BE2C (cell line): Measurements from ENCODE around the gene AMIGO3.

Source experiments
- DNase-seq: peaks from one replicate; pipeline ENCODE4 v3.0.0-alpha.2; 2020
- H3K27me3 ChIP-seq: fragments of 250-450 bp; sonication (Bioruptor Pico); 2 replicates; pipeline ENCODE4 v1.5.1; 2020; ENCODE audit warnings: mild to moderate bottlenecking
- H3K36me3 ChIP-seq: fragments of 250-450 bp; sonication (Bioruptor Pico); 2 replicates; pipeline ENCODE4 v1.5.1; 2020; ENCODE audit warnings: mild to moderate bottlenecking
- H3K4me1 ChIP-seq: fragments of 250-450 bp; sonication (Bioruptor Pico); 2 replicates; pipeline ENCODE4 v1.5.1; 2020
- H3K4me3 ChIP-seq: 2 replicates; pipeline ENCODE4 v1.5.1; 2011; ENCODE audit warnings: low read depth, low read length
- H3K9me3 ChIP-seq: fragments of 250-450 bp; sonication (Bioruptor Pico); 2 replicates; pipeline ENCODE4 v1.5.1; 2020
- CTCF ChIP-seq: IDR thresholded peaks from 2 replicates; pipeline ENCODE4 v1.5.1; 2012; ENCODE audit warnings: mild to moderate bottlenecking, low read depth, low read length

AMIGO3 gene

DNA sequence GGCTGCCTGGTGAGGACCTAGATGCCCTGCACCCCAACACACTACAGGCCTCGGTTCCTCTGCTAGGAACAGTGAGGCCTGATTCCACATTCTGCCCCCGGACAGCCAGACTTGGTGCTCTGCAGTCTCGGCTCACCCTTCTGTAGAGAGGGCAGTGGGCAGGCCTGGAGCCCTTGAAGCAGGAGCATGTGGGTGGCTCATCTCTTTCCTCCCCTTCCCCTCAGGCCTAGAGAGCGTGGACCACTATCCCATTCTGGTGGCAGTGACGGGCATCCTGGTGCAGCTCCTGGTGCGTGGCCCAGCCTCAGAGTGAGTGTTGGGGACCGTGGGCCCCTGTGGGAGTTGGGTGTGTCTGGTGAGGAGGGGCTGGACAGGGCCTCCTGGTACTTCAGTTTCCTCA, 3.3 kb downstream of the AMIGO3 start:
- no peak for TF ChIP-seq CTCF
- no peaks in the 10 kb centered on the region for H3K27me3 ChIP-seq
- no peak overlapping the region for H3K4me3 ChIP-seq
- DNase-seq = no peak
- H3K4me1 ChIP-seq = no peaks in the 10 kb centered on the region
- H3K36me3 ChIP-seq = no peaks in the 10 kb centered on the region
- H3K9me3 ChIP-seq = no peaks in the 10 kb centered on the region

- Histone ChIP-seq H3K36me3 (no peaks in the 10 kb centered on the region), H3K4me1 (no peaks in the 10 kb centered on the region), H3K4me3 (no peak overlapping the region), H3K9me3 (no peaks in the 10 kb centered on the region), H3K27me3 (no peaks in the 10 kb centered on the region)
- TF ChIP-seq CTCF = no peak
- DNase-seq = no peak
Observed at GRCh38 chr3:49715611-49716121, 3.8 kb downstream of the AMIGO3 start.

- H3K9me3 ChIP-seq = no peaks in the 10 kb centered on the region
- no peaks in the 10 kb centered on the region for H3K4me1 ChIP-seq
- H3K27me3 ChIP-seq = no peaks in the 10 kb centered on the region
- no peak overlapping the region for H3K4me3 ChIP-seq
- no peak for DNase-seq
- H3K36me3 ChIP-seq = no peaks in the 10 kb centered on the region
- no peak for TF ChIP-seq CTCF
Observed at GRCh38 chr3:49714728-49715550, 4.5 kb downstream of the AMIGO3 start.

DNA sequence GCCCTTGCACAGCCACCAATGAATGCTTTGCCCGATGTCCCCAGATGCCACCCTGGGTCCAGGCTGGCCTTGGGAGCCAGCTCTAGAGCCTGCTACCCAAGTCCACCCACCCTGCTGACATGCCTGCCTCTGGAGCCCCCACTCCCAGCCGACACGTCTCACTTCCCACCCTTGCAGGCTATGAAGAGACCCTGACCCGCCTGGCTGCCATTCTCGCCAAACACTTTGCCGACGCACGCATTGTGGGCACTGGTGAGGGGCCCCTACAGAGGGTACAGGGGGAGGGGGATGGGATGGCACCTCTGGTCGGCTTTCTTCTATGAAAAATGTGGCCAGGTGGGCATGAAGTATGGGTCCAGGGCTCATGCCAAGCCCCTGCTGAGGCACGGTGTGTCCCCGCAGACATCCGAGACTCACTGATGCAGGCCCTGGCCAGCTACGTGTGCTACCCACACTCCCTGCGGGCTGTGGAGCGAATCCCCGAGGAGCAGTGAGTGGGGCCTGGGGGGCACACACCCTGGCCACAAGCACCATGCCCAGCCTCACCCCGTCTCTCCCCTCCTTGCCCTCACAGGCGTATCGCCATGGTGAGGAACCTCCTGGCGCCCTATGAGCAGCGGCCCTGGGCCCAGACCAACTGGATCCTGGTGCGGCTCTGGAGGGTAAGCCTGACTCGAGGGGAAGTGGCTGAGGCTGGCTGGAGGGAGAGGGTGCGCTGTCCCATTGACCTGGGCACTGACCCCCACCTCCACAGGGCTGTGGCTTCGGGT, 6.0 kb downstream of the AMIGO3 start:
- no peaks in the 10 kb centered on the region for H3K27me3 ChIP-seq
- DNase-seq = no peak
- TF ChIP-seq CTCF = no peak
- H3K36me3 ChIP-seq = no peaks in the 10 kb centered on the region
- H3K9me3 ChIP-seq = no peaks in the 10 kb centered on the region
- H3K4me3 ChIP-seq = no peak overlapping the region
- no peaks in the 10 kb centered on the region for H3K4me1 ChIP-seq

DNA sequence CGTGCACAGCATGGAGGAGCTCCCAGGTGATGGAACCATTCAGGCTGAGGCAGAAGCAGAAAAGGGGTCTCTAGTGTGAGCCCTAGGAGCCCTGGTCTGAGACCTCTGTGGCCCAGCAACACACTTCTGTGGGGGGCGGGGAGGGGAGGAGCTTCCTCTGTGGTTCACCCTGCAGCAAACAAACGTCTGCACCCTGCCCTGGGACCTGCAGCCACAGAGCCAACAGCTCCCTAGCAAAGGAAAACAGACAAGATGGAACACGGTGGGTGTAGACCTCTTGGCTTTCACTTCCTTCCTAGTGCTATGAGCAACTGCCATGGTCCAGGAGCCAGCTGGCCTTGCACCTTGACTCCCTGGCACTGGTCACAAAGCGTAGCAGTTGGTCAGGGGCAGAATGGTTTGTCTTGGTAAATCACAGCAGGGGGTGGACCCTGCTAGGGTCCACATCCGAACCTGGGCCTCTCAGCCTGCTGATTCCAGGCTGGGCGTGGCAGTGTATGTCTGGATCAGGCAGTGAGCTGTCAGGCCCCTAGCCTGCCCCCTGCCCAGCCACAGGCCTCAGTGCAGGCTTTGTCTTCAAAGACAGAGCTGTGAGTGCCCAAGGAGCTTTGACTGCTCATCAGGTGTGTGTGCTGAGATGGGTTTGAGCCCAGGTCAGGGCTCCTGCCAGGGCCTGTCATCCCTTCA, 6.7 kb downstream of the AMIGO3 start:
- Histone ChIP-seq H3K4me3 (no peak overlapping the region), H3K4me1 (no peaks in the 10 kb centered on the region), H3K27me3 (no peaks in the 10 kb centered on the region), H3K36me3 (no peaks in the 10 kb centered on the region), H3K9me3 (no peaks in the 10 kb centered on the region)
- TF ChIP-seq CTCF = no peak
- DNase-seq = no peak
